ENCODE results near the gene SOX8. TPM values are rescaled to one million over a fixed set of nuclear protein-coding genes. Genes with fewer than 3 reads are reported as not detected.
"Not testable (repeated sequence)": the region's sequence is repeated elsewhere in the genome, so short reads cannot be mapped to it uniquely, and the experiment has no call there.

The SOX8 gene
- total RNA-seq: 0.47 TPM
- long read RNA-seq, full-length matches to known transcripts: 1 of 2 reads
- long read RNA-seq, partial matches to known transcripts: 0 of 2 reads
- long read RNA-seq, other reads (novel, unspliced or antisense): 1 of 2 reads

DNA sequence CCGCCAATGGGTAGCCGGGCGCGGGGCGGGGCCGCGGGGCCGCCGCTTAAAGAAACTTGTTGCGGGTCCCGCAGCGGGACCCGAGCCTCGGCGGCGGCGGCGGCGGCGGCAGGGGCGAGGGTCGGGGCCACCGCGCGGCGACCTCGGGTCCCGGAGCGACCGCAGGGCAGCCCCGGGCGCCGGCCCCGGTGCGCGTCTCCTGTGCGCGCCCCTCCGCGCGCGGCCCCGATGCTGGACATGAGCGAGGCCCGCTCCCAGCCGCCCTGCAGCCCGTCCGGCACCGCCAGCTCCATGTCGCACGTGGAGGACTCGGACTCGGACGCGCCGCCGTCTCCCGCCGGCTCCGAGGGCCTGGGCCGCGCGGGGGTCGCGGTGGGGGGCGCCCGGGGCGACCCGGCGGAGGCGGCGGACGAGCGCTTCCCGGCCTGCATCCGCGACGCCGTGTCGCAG lies at the start of gene SOX8:
Gene SOX8, plus strand, starts transcription at position 76 of the 450 bp plus-strand sequence. Its CDS starts 153 bp downstream, at position 229.
- intact Hi-C loops (cut with micrococcal nuclease): no loop called here
- DNase-seq: no peak
- ATAC-seq: no peak

DNA sequence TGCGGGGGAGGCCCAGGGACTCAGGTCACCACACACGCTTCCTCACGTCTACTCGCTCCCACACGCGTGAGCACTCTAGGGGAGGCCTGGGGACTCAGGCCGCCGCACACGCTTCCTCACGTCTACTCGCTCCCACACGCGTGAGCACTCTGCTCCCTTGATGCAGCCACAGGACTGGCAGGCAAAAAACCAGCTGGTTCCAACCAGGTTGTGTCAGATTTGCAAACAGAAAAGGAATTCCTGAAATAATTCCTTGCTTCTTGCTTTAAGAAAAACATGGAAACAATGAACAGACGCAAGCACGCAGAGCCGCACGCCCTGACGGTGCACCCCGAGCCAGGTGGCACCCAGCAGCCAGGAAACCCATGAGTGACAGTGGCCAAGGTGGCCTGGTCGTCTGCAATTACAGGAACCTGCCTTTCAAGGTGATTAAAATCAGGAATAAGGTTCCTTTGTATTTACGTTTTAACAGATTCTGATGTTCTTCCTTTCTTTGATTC lies 48.7 kb upstream of the SOX8 start:
- ATAC-seq: no peak
- DNase-seq: no peak
- intact Hi-C loops (cut with micrococcal nuclease): no loop called here

- ATAC-seq: no peak
- intact Hi-C loops (cut with micrococcal nuclease): no loop called here
- DNase-seq: no peak
These were observed 48.0 kb upstream of the SOX8 start for GRCh38 chr16:933581-933980.

DNA sequence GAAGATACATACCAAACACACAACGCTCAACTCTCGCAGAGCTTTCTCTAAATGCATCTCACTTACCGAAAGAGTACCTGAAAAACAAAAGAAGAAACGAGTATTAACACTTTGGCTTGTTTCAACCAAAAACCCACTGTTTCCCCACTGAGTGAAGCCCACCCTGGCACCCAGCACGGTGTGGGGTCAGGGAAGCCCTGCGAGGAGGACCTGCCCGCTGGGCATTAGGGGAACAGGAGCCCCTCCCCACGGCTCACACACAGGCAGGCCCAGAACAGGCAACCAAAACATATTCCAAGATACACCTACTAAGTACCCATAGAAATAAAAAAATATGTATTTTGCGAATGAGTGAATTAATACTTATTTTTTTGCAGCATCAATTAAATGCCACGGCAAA lies 47.4 kb upstream of the SOX8 start:
- no peak for ATAC-seq
- no peak for DNase-seq
- intact Hi-C loops (cut with micrococcal nuclease): no loop called here

DNA sequence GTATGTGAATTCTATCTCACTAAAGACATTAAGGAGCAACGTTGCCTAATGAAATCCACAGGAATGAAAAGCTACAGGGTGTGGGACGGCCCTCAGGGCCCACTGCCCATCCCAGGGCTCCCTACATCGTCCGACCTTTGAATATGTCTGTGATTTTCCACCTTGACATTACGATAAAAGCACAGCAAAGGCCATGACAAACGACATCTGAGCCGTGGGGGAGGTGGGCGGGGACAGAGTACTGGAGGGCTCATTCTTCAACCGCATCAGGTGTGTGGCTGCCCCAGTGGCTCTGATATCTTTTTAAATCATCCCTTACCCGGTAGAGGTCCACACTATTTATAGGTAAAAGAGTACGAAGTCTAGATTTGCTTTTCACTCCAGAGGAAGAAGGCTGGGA lies 45.9 kb upstream of the SOX8 start:
- intact Hi-C loops (cut with micrococcal nuclease): no loop called here
- no peak for ATAC-seq
- no peak for DNase-seq

- intact Hi-C loops (cut with micrococcal nuclease): no loop called here
- ATAC-seq (no peak), DNase-seq (no peak)
These were observed 44.3 kb upstream of the SOX8 start for GRCh38 chr16:937311-937710.

- DNase-seq (no peak), ATAC-seq (no peak)
These were observed 43.8 kb upstream of the SOX8 start for GRCh38 chr16:937723-938122.

GRCh38 chr16:938136-938535 lies 43.4 kb upstream of the SOX8 start:
- ATAC-seq: no peak
- DNase-seq: no peak
- intact Hi-C loops (cut with micrococcal nuclease): no loop called here

More at GRCh38 chr16:937723-938122, 43.8 kb upstream of the SOX8 start:
- intact Hi-C loops (cut with micrococcal nuclease): no loop called here

GRCh38 chr16:938752-939151 lies 42.8 kb upstream of the SOX8 start:
- ATAC-seq: no peak
- DNase-seq: no peak
- intact Hi-C loops (cut with micrococcal nuclease): no loop called here

DNA sequence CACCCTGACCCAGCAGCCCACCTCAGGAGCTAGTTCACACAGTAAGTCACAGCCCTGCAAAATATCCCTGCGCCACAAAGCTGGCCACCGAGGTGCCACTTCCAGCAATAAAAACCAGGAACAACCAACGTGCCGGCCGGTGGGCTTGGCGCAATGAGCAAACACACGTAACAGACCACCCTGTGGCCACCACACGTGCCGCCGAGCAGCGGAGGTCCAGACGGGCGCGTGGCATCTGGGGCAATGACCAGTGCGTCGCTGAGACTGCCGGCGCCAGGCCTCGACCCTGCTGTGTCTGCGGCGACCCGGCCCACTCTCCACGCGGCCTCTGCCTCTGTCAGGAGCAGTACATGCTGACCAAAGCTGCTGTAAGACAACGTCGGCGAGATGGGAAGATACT lies 42.3 kb upstream of the SOX8 start:
- DNase-seq (no peak), ATAC-seq (no peak)
- intact Hi-C loops (cut with micrococcal nuclease): no loop called here

- ATAC-seq: no peak
- intact Hi-C loops (cut with micrococcal nuclease): no loop called here
- DNase-seq: no peak
These were observed 41.6 kb upstream of the SOX8 start for GRCh38 chr16:939941-940340.

DNA sequence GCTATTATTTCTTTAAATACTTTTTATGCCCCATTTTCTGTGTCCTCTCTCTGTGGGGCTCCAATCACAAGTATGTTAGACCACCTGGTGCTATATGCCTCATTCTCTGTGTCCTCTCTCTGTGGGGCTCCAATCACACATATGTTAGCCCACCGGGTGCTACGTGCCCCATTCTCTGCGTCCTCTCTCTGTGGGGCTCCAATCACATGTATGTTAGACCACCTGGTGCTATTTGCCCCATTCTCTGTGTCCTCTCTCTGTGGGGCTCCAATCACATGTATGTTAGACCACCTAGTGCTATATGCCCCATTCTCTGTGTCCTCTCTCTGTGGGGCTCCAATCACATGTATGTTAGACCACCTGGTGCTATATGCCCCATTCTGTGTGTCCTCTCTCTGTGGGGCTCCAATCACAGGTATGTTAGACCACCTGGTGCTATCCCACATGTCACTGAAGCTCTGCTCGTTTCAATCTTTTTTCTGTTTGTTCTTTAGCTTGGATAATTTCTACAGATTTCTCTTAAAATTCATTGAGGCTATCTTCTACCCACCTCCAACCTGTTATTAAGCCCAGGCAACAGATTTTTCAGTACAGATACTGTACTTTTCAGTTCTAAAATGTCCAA lies 39.0 kb upstream of the SOX8 start:
- DNase-seq (no peak), ATAC-seq (no peak)
- intact Hi-C loops (cut with micrococcal nuclease): no loop called here

DNA sequence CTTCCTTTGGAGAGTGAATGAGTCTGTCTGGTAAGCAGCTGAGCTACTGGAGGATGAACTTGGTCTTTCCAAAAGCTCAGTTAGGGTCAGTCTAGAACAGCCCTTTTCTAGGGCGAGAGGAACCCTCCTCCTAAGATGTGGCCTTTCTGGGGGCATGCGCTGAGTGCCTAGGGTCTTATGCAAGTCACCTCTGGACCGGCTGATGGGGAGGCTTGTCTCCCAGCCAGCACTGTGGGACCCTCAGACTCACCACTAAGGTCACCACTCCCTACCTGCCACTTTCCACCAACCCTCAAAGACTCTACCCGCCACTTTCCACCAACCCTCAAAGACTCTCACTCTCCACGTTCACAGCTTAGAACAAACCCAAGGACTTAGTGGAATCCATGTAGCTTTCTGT lies 37.6 kb upstream of the SOX8 start:
- no peak for DNase-seq
- intact Hi-C loops (cut with micrococcal nuclease): no loop called here

DNA sequence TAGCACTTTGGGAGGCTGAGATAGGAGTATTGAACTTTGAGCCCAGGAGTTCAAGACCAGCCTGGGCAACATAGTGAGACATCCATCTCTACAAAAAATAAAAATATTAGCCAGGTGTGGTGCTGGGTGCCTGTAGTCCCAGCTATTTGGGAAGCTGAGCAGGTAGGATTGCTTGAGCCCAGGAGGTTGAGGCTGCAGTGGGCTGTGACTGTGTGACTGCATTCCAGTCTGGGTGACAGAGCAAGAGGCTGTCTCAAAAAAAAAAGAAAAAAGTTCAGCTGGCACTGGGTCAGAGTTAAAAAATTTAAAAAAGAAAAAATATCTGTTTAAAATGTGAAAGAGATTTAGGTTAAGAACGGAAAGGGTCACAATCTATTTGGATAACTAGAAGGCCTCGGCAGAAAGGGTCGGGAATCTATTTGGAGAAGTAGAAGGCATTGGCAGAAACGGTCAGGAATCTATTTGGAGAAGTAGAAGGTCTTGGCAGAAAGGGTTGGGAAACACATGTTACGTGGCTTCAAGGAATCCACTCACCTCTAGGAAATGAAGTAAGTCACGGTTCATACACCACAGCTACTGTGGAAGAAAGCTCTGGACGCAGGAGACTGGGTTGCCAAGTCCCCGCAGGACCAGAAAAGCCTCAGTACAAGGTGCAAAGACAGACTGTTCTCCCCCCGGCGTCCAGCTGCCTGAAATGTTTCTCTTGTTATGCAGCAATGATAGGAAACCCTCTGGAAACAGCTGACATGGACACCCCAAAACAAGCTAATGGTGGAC lies 36.1 kb upstream of the SOX8 start:
- intact Hi-C loops (cut with micrococcal nuclease): no loop called here
- ATAC-seq (no peak), DNase-seq (no peak)

More for the DNA sequence above, 37.6 kb upstream of the SOX8 start:
- ATAC-seq: no peak

DNA sequence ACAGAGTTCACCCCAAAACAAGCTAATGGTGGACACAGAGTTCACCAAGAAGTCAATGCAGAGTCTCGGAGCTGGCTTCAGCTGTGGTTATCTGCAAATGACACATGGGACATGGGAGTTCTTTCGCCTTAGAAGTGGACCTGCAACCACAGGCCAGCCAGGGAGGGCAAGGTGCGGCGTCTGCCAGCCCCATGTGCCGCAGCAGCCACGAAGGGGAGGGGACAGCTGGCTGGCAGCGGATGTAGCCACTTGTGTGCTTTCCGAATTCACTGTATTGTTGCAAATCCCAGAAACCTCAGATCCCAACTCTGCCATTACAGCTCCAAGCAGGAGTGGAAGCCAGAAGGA lies 35.5 kb upstream of the SOX8 start:
- intact Hi-C loops (cut with micrococcal nuclease): no loop called here
- DNase-seq (no peak), ATAC-seq (no peak)

DNA sequence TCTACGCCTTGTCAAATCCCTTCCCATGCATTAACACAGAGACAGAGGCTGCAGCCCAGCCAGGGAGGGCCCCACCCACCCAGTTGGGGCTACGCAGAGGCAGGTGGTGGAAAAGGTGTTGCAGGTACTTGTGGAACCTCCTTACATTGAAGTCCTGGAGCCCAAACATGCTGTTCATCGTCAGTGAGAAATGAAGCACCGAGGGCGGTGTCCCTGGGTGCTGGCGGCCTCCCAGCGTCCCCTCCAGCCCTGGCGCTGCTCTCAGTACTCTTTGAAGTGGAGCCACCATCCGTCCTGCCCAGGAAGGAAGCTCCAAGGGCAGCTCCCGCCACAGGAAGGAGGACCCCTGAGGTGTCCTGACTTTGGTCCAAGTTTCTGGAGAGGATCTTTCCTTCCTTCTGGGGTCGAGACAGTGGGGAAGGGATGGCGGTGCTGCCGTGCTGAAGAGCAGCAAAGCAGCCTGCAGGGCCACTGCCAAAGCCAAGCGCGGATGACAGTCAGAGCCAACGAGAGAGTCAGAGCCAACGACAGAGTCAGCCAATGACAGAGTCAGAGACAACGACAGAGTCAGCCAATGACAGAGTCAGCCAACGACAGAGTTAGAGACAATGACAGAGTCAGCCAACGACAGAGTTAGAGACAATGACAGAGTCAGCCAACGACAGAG lies 34.2 kb upstream of the SOX8 start:
- DNase-seq: no peak
- intact Hi-C loops (cut with micrococcal nuclease): no loop called here

GRCh38 chr16:947922-948303 lies 33.7 kb upstream of the SOX8 start:
- ATAC-seq; DNase-seq; intact Hi-C loops (cut with micrococcal nuclease): not testable (repeated sequence)

More for the DNA sequence above, 34.2 kb upstream of the SOX8 start:
- no peak for ATAC-seq

- intact Hi-C loops (cut with micrococcal nuclease); ATAC-seq; DNase-seq: not testable (repeated sequence)
These were observed 32.8 kb upstream of the SOX8 start for GRCh38 chr16:948767-949166.

DNA sequence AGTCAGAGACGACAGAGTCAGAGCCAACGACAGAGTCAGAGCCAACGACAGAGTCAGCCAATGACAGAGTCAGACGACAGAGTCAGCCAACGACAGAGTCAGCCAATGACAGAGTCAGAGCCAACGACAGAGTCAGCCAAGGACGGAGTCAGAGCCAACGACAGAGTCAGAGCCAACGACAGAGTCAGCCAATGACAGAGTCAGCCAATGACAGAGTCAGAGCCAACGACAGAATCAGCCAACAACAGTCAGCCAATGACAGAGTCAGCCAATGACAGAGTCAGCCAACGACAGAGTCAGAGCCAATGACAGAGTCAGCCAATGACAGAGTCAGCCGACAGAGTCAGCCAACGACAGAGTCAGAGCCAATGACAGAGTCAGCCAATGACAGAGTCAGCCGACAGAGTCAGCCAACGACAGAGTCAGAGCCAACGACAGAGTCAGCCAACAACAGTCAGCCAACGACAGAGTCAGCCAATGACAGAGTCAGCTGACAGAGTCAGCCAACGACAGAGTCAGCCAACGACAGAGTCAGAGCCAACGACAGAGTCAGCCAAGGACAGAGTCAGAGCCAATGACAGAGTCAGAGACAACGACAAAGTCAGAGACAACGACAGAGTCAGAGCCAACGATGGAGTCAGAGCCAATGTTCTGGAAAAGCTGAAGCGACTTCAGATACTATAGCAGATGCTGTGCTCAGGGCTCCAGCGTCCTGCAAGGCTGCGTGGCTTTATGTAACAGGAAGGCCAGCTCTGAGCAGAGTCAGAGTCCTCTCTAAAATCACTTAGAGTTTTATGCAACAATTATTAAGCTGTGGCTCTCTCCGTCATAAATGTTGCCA lies 30.6 kb upstream of the SOX8 start:
- DNase-seq; ATAC-seq; intact Hi-C loops (cut with micrococcal nuclease): not testable (repeated sequence)

Measured in left ventricle myocardium superior (tissue), 1 donor.